Fibroblast of the aortic adventitia (primary cell): Measurements from ENCODE around the gene AICDA. TPM values are rescaled to one million over a fixed set of nuclear protein-coding genes. Genes with fewer than 3 reads are reported as not detected.
"Not testable (repeated sequence)": the region's sequence is repeated elsewhere in the genome, so short reads cannot be mapped to it uniquely, and the experiment has no call there.

Experiments used
- DNase-seq: peaks from one replicate; pipeline ENCODE4 v3.0.0-alpha.2; 2010; ENCODE audit warnings: low read depth
- H3K4me3 ChIP-seq: 2 replicates; pipeline ENCODE4 v1.5.1; 2011; ENCODE audit warnings: low read depth, mild to moderate bottlenecking, control low read depth, low read length, moderate library complexity
- total RNA-seq: library from RNA; depleted of rRNA; stranded (reverse); fragments of >200 nt; gene quantifications from 2 replicates; pipeline ENCODE4 v1.2.3, GENCODE V29; 2012; ENCODE audit warnings: low replicate concordance
- TF ChIP-seq, protein P1 (sequence below): IDR thresholded peaks from 2 replicates; pipeline ENCODE4 v1.5.1; 2011; ENCODE audit warnings: mild to moderate bottlenecking, low read length, control low read depth, inconsistent platforms; ENCODE audit not compliant: insufficient read depth

AICDA gene
- total RNA-seq, 1 donor: not detected

DNA sequence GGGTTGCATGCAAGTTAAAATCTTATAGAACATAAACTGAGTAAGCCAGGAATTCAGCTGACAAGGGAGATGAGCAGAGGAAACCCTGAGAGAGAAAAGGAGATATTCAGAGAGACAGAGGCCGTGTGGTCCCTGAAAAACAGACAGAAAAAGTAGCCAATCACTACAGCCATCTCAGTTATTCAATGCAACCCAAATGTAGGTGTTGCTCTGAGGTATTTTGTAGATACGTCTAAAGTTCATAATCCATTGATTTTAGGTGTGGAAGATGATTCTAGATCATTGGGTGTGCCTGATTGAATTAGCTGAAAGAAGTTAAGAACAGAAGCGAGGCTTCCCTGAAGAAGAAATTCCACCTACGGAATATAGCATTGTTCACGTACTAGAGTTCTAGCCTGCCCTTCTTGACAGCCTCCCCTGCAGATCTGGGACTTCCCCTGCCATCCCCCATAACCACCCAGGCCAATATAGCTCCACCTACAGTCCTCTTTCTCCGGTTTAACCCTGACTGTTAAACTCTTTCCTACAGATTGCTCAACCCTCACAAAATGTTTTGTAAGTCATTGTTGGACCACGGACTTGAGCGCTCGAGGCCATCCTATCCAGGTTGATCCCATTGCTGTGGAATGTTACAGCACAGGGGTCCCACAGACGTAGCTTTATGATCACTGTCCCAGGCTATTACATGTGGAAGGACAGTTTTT lies 21.7 kb downstream of the AICDA start:
- DNase-seq: no peak
- no peak overlapping the region for H3K4me3 ChIP-seq
- TF ChIP-seq, protein P1, sequence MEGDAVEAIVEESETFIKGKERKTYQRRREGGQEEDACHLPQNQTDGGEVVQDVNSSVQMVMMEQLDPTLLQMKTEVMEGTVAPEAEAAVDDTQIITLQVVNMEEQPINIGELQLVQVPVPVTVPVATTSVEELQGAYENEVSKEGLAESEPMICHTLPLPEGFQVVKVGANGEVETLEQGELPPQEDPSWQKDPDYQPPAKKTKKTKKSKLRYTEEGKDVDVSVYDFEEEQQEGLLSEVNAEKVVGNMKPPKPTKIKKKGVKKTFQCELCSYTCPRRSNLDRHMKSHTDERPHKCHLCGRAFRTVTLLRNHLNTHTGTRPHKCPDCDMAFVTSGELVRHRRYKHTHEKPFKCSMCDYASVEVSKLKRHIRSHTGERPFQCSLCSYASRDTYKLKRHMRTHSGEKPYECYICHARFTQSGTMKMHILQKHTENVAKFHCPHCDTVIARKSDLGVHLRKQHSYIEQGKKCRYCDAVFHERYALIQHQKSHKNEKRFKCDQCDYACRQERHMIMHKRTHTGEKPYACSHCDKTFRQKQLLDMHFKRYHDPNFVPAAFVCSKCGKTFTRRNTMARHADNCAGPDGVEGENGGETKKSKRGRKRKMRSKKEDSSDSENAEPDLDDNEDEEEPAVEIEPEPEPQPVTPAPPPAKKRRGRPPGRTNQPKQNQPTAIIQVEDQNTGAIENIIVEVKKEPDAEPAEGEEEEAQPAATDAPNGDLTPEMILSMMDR: no peak

DNA sequence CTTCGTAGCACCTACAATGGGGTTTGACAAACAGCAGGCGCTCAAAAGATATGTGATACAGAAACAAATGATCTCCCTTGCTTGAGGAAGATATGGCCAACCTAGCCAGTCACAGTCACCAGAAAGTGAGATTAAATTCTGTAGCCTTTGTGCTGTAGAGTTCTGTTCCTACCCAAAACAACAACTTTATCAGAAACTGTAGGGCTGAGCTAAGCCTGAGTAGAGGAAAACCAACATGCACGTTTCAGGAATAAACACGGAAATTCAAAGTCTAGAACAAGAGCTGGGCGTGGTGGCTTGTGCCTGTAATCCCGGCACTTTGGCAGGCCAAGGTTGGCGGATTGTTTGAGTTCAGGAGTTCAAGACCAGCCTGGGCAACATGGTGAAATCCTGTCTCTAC lies 23.0 kb downstream of the AICDA start:
- DNase-seq: no peak
- TF ChIP-seq, protein P1: no peak
- H3K4me3 ChIP-seq: no peak overlapping the region

DNA sequence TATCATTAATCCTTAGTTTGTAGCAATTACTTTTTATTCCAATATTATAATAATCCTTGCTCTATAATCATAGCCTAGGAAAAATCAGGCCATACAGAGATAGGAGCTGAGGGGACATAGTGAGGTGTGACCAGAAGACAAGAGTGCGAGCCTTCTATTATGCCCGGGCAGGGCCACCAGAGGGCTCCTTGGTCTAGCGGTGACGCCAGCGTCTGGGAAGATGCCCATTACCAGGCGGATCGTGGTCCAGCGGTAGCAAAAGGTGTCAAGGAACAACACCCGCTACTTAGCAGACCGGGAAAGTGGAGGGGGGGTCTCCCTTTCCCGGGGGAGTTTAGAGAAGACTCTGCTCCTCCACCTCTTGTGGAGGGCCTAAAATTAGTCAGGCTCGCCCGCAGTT lies 28.2 kb downstream of the AICDA start:
- not testable (repeated sequence) for H3K4me3 ChIP-seq, DNase-seq

DNA sequence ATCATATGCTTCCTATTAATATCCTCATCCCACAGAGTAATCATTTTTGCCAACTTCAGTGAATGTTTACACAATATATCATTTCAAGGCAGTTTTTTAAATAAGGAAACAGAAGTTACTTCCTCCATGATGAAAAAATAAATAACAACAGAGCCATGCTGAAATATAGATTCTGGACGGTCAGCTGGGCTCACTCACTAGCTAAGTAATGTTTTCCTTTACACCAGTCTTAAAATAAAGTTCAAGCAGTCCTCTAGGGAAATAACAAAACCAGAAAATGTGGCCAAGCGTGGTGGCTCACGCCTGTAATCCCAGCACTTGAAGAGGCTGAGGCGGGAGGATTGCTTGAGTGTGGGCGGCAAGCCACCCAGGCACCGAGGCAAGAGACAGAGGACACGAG lies 28.7 kb downstream of the AICDA start:
- DNase-seq: no peak
- TF ChIP-seq, protein P1: no peak
- no peak overlapping the region for H3K4me3 ChIP-seq

DNA sequence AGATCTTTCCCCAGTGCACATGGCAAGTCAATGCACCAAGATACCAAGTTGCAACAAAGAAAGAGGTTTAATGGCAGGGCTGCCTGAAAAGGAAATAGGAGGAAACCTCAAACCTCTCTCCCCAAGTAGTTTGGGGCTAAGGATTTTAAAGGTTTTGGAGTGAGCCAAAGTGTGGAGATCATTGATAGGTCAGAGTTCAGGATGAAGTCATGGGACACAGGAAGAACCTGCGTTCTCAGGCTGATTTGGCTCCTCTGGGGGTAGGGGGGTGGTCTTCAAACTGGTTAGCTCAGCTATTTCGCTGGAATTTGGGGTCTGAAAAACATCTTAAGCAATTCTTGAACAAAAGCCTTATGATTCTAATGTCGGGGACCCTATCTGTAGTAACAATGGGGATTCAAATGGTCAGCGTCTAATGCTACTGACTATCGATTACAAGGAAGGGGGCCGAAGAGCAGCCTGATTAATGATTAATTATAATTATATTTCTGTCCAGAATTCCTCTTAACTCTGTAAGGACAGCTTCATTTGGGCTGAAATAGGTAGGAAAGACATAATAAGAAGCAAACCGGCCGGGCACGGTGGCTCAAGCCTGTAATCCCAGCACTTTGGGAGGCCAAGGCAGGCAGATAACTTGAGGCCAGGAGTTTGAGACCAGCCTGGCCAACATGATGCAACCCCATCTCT lies 31.4 kb downstream of the AICDA start:
- TF ChIP-seq, protein P1: no peak
- no peak overlapping the region for H3K4me3 ChIP-seq
- no peak for DNase-seq

DNA sequence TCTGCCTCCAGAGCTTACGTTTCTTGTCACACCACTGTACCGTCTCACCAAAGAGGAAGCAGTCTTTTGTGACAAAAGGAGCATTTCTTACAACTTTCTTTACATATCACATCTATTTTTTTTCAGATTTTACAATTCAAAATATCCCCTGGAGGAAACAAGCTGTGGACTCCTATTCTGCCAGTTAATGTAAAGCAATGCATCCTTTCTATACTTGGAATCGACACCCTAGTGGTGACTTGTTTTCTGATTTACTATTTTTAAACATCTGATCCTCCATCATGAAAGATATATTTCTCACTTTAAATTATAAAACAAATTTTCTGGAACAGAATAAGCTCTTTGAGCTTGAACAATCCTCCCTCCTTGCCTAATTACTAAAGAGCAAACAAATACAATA lies 34.8 kb downstream of the AICDA start:
- DNase-seq: no peak
- H3K4me3 ChIP-seq: no peak overlapping the region
- TF ChIP-seq, protein P1: no peak

DNA sequence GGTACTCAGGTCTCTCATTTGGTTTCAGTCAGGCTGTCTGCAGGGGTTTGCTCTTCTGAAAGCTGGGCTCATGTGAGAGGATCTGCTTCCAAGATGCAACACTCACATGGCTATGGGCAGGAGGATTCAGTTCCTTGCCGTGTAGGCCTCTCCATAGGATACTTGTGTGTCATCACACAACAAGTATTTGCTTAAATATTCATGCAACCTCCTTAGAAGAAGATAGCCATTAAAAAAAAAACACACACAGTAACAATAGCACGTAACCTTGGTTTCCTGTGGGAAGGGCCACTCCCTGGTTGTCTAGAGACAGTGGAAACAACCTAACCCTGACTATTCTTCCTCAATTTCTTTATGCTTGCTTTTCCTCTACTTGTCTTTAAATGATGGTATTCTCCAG lies 40.2 kb downstream of the AICDA start:
- no peak overlapping the region for H3K4me3 ChIP-seq
- TF ChIP-seq, protein P1: no peak
- DNase-seq: no peak
